HepG2 (cell line): ENCODE results near the gene STIM1. TPM values are rescaled to one million over a fixed set of nuclear protein-coding genes. Genes with fewer than 3 reads are reported as not detected.

Source experiments
- ATF1 ChIP-seq: IDR thresholded peaks from 2 replicates; pipeline ENCODE4 v1.6.1; 2016; ENCODE audit warnings: mild to moderate bottlenecking, control low read depth
- FIP1L1 ChIP-seq: fragments of 200-400 bp; formaldehyde crosslinking; IDR thresholded peaks from 2 replicates; pipeline ENCODE4 v1.6.1; 2018; ENCODE audit warnings: low read depth, mild to moderate bottlenecking, low read length, moderate library complexity, borderline replicate concordance; ENCODE audit not compliant: insufficient read depth
- GABPB1 ChIP-seq: IDR thresholded peaks from 2 replicates; pipeline ENCODE4 v1.6.1; 2016; ENCODE audit warnings: mild to moderate bottlenecking, missing genetic modification reagents, moderate library complexity, missing compliant biosample characterization
- GATAD2A ChIP-seq: IDR thresholded peaks from 2 replicates; pipeline ENCODE4 v1.6.1; 2016
- KAT2B ChIP-seq: fragments of 150-350 bp; IDR thresholded peaks from 2 replicates; pipeline ENCODE4 v1.6.1; 2014; ENCODE audit warnings: low read depth, low read length, borderline replicate concordance
- KMT2B ChIP-seq: IDR thresholded peaks from 2 replicates; pipeline ENCODE4 v1.6.1; 2016; ENCODE audit warnings: missing genetic modification reagents, missing compliant biosample characterization
- MED1 ChIP-seq: sonication (generic); formaldehyde crosslinking; IDR thresholded peaks from 2 replicates; pipeline ENCODE4 v1.4.0; 2020; ENCODE audit warnings: missing genetic modification reagents
- NR1H2 ChIP-seq: sonication (generic); formaldehyde crosslinking; IDR thresholded peaks from 2 replicates; pipeline ENCODE4 v1.8.1; 2022; ENCODE audit warnings: low read depth, missing genetic modification reagents, borderline replicate concordance
- PHB2 ChIP-seq: fragments of 450-650 bp; IDR thresholded peaks from 2 replicates; pipeline ENCODE4 v1.6.1; 2018; ENCODE audit not compliant: partially characterized antibody
- PHF20 ChIP-seq: sonication (generic); formaldehyde crosslinking; IDR thresholded peaks from 2 replicates; pipeline ENCODE4 v1.5.0; 2020; ENCODE audit warnings: mild to moderate bottlenecking, missing genetic modification reagents
- SRSF9 ChIP-seq: fragments of 200-400 bp; formaldehyde crosslinking; IDR thresholded peaks from 2 replicates; pipeline ENCODE4 v1.6.1; 2018; ENCODE audit warnings: borderline replicate concordance, mild to moderate bottlenecking, low read depth, low read length; ENCODE audit not compliant: insufficient read depth, poor library complexity, severe bottlenecking
- TAF15 ChIP-seq: fragments of 200-400 bp; formaldehyde crosslinking; IDR thresholded peaks from one replicate; pipeline ENCODE4 v1.6.1; 2018; ENCODE audit warnings: mild to moderate bottlenecking, low read depth, low read length; ENCODE audit not compliant: poor library complexity, severe bottlenecking
- ZFP36 ChIP-seq: fragments of 150-350 bp; IDR thresholded peaks from 2 replicates; pipeline ENCODE4 v1.6.1; 2018; ENCODE audit warnings: borderline replicate concordance, low read length, low read depth; ENCODE audit not compliant: partially characterized antibody
- ZNF232 ChIP-seq: sonication (generic); formaldehyde crosslinking; IDR thresholded peaks from 2 replicates; pipeline ENCODE4 v1.4.0; 2020; ENCODE audit warnings: missing genetic modification reagents, borderline replicate concordance
- ZNF576 ChIP-seq: sonication (generic); formaldehyde crosslinking; IDR thresholded peaks from 2 replicates; pipeline ENCODE4 v1.4.0; 2020; ENCODE audit warnings: mild to moderate bottlenecking, missing genetic modification reagents
- ZNF670 ChIP-seq: sonication (generic); formaldehyde crosslinking; IDR thresholded peaks from 2 replicates; pipeline ENCODE4 v1.8.0; 2022; ENCODE audit warnings: mild to moderate bottlenecking, missing genetic modification reagents, borderline replicate concordance
- polyA plus RNA-seq, 8 experiments: library from polyadenylated mRNA; depleted of rRNA in 3 of 8; stranded (reverse) in 7 of 8; unstranded in 1 of 8; fragments of >200 nt; fragmentation: Illumina TruSeq in 4 of 8; extraction: Trizol in 4 of 8; gene quantifications; 2 replicates each; pipeline versions ENCODE4 v1.2.1 to v1.2.3, GENCODE V29; 2011 to 2016; ENCODE audit warnings: low read depth in 4 of 8, missing spikeins in 1 of 8, mixed read lengths in 1 of 8; ENCODE audit not compliant: insufficient read depth in 1 of 8
- total RNA-seq, 5 experiments: library from RNA; depleted of rRNA; stranded (reverse); fragments of >200 nt; fragmentation: Illumina TruSeq; extraction: Trizol; gene quantifications; 2 replicates each; pipeline ENCODE4 v1.2.3, GENCODE V29; 2016; ENCODE audit warnings: low read depth in 1 of 5
- TF ChIP-seq, protein P1 (sequence below): sonication (generic); formaldehyde crosslinking; IDR thresholded peaks from 2 replicates; pipeline ENCODE4 v1.4.0; 2020; ENCODE audit warnings: missing genetic modification reagents
- TF ChIP-seq, protein P2 (sequence below): IDR thresholded peaks from 2 replicates; pipeline ENCODE4 v1.6.1; 2016; ENCODE audit warnings: missing compliant biosample characterization, missing genetic modification reagents, borderline replicate concordance
- TF ChIP-seq, protein P3 (sequence below): sonication (generic); formaldehyde crosslinking; IDR thresholded peaks from 2 replicates; pipeline ENCODE4 v1.4.0; 2020; ENCODE audit warnings: missing genetic modification reagents, borderline replicate concordance
- TF ChIP-seq, protein P4 (sequence below): sonication (generic); formaldehyde crosslinking; conservative IDR thresholded peaks from 2 replicates; pipeline ENCODE4 v1.8.0; 2022; ENCODE audit warnings: missing genetic modification reagents

Gene STIM1
- total and polyA plus RNA-seq, 2 of the 13 experiments (the other 11 are each of a cell fraction or from before 2014, with no cell fraction given): 19.2 to 28.5 TPM

GRCh38 chr11:4094348-4095291 is 239.2 kb downstream of the STIM1 start, which contains the start of gene RRM1 (continued):
- TF ChIP-seq SRSF9 (no peak), PHF20 (peak; percentile 95), ATF1 (CRISPR knock-in tag) (peak; percentile 100), ZFP36 (no peak), TAF15 (no peak), KAT2B (no peak), KMT2B (CRISPR knock-in tag) (peak; percentile 98), ZNF576 (CRISPR knock-in tag) (0 out of 2 replicates have a peak, but pooled peaks have one; percentile 21), ZNF232 (CRISPR knock-in tag) (peak; percentile 67; the same call in 1 of the 2 replicates), MED1 (CRISPR knock-in tag) (peak; percentile 67; the same call in 1 of the 2 replicates), PHB2 (no peak), FIP1L1 (no peak), GABPB1 (CRISPR knock-in tag) (peak; percentile 95), ZNF670 (CRISPR knock-in tag) (no peak; the same call in 1 of the 2 replicates), NR1H2 (CRISPR knock-in tag) (no peak), GATAD2A (CRISPR knock-in tag) (peak; percentile 46)
- TF ChIP-seq, protein P1, sequence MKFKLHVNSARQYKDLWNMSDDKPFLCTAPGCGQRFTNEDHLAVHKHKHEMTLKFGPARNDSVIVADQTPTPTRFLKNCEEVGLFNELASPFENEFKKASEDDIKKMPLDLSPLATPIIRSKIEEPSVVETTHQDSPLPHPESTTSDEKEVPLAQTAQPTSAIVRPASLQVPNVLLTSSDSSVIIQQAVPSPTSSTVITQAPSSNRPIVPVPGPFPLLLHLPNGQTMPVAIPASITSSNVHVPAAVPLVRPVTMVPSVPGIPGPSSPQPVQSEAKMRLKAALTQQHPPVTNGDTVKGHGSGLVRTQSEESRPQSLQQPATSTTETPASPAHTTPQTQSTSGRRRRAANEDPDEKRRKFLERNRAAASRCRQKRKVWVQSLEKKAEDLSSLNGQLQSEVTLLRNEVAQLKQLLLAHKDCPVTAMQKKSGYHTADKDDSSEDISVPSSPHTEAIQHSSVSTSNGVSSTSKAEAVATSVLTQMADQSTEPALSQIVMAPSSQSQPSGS (CRISPR knock-in tag): peak; percentile 93
- TF ChIP-seq, protein P2, sequence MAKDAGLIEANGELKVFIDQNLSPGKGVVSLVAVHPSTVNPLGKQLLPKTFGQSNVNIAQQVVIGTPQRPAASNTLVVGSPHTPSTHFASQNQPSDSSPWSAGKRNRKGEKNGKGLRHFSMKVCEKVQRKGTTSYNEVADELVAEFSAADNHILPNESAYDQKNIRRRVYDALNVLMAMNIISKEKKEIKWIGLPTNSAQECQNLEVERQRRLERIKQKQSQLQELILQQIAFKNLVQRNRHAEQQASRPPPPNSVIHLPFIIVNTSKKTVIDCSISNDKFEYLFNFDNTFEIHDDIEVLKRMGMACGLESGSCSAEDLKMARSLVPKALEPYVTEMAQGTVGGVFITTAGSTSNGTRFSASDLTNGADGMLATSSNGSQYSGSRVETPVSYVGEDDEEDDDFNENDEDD (CRISPR knock-in tag): peak; percentile 100
- TF ChIP-seq, protein P3, sequence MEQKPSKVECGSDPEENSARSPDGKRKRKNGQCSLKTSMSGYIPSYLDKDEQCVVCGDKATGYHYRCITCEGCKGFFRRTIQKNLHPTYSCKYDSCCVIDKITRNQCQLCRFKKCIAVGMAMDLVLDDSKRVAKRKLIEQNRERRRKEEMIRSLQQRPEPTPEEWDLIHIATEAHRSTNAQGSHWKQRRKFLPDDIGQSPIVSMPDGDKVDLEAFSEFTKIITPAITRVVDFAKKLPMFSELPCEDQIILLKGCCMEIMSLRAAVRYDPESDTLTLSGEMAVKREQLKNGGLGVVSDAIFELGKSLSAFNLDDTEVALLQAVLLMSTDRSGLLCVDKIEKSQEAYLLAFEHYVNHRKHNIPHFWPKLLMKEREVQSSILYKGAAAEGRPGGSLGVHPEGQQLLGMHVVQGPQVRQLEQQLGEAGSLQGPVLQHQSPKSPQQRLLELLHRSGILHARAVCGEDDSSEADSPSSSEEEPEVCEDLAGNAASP (CRISPR knock-in tag): peak; percentile 68
- TF ChIP-seq, protein P4, sequence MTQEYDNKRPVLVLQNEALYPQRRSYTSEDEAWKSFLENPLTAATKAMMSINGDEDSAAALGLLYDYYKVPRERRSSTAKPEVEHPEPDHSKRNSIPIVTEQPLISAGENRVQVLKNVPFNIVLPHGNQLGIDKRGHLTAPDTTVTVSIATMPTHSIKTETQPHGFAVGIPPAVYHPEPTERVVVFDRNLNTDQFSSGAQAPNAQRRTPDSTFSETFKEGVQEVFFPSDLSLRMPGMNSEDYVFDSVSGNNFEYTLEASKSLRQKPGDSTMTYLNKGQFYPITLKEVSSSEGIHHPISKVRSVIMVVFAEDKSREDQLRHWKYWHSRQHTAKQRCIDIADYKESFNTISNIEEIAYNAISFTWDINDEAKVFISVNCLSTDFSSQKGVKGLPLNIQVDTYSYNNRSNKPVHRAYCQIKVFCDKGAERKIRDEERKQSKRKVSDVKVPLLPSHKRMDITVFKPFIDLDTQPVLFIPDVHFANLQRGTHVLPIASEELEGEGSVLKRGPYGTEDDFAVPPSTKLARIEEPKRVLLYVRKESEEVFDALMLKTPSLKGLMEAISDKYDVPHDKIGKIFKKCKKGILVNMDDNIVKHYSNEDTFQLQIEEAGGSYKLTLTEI (CRISPR knock-in tag): no peak
